ENCODE results near the gene RBM26.

DNA sequence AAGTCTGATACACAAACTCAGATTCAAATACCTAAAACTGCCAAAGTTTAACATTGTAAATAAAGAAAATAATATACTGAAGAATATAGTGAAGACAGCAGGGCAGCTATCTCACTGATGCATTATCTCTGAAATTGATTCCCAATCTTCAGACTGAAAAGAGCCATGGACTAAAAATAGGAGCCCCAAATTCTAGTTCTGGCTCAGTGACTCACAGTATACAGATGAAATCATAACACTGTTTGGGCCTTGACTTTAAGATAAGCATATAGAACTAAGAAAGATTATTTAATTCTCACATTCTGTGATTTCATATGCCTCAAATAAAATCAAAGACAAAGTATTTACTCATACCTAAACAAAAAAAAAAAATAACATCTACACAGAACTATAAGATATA lies 53.9 kb downstream of the RBM26 start:
- TF ChIP-seq ESRRG (CRISPR knock-in tag; IDR thresholded peaks at IDR 0.05) (no peak), ISL1 (CRISPR knock-in tag; IDR thresholded peaks at IDR 0.05) (no peak), ARNTL (CRISPR knock-in tag; IDR thresholded peaks at IDR 0.05; ENCODE audit: borderline replicate concordance, low read depth) (no peak), GLIS3 (CRISPR knock-in tag; IDR thresholded peaks at IDR 0.05) (no peak)
